ENCODE results near the gene KIAA0232.

The KIAA0232 gene

DNA sequence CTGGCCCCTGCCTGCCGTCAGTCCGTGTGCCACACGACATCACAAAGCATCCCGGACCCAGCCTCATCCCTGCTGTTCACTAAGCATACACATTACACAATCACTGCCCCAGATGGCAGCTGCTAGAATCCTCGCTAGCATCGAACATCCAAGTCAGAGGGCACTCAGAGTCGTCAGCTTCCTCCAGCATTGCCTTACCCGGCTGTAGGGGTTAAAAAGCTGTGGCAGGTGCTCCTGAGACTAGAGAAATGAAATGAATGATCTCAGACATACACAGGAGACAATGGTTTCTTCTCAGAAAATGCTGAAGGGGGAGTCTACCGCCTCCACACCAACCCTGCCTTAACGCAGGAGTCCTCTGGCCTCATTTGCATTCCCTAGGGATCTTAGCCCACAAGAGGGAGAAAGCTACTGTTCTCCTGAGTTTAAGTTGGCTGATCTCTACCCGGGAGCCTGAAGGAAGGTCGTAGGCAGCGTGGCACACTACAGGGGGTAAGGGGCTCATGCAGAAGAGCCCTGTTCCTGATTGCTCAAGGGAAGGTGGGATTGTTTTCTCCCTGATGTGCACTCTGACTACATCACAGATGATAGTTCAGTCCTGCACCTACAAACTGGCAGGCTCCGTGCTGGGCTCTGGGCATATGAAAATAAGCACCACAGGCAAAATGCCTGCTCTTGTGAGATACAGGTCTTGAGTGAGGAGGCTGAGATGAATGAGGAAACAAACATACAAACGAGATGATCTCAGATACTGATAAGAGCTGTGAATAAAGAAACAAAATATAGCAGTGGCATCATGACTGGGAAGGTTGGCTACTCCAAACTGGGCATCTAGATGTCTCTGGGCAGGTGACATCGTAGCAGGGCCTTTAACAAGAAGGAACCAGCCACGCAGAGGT lies 2.6 kb upstream of the KIAA0232 start:
- DNase-seq (ENCODE audit: extremely low spot score): no peak
- TF ChIP-seq SP1 (IDR thresholded peaks at IDR 0.05): no peak
- TF ChIP-seq L3MBTL2 (conservative IDR thresholded peaks at IDR 0.05): no peak
- TF ChIP-seq HDGF (IDR thresholded peaks at IDR 0.05; ENCODE audit: borderline replicate concordance): no peak
- no peak for TF ChIP-seq LEF1 (IDR thresholded peaks at IDR 0.05; ENCODE audit: borderline replicate concordance)
- TF ChIP-seq TARDBP (IDR thresholded peaks at IDR 0.05): no peak
- no peak for TF ChIP-seq FOXA1 (IDR thresholded peaks at IDR 0.05)
- TF ChIP-seq SUZ12 (IDR thresholded peaks at IDR 0.05): no peak
- TF ChIP-seq ELF4 (IDR thresholded peaks at IDR 0.05): no peak
- no peak for TF ChIP-seq FOXK2 (IDR thresholded peaks at IDR 0.05)
- TF ChIP-seq FOXM1 (IDR thresholded peaks at IDR 0.05; ENCODE audit: borderline replicate concordance): no peak
- no peak for TF ChIP-seq CTBP1 (IDR thresholded peaks at IDR 0.05; ENCODE audit: borderline replicate concordance)
- TF ChIP-seq PKNOX1 (IDR thresholded peaks at IDR 0.05): no peak
- no peak for TF ChIP-seq ZNF384 (IDR thresholded peaks at IDR 0.05)
- TF ChIP-seq BHLHE40 (IDR thresholded peaks at IDR 0.05; ENCODE audit: borderline replicate concordance): no peak
- TF ChIP-seq ARNT (IDR thresholded peaks at IDR 0.05): no peak
- TF ChIP-seq NFRKB (IDR thresholded peaks at IDR 0.05): no peak
- ChIA-PET CTCF (interaction anchor here (0.9 kb wide), 2 partner anchors 62 to 93 kb away, joined by 3 read pairs; no protein-coding TSS in a partner anchor), POLR2A (interaction anchor here (2.4 kb wide), 1 partner anchor 12 kb away, joined by 9 read pairs; no protein-coding TSS in a partner anchor)

GRCh38 chr4:6781113-6781512 lies 1.4 kb upstream of the KIAA0232 start:
- ChIA-PET CTCF (interaction anchor here (0.9 kb wide), 1 partner anchor 92 kb away, joined by 3 read pairs; no protein-coding TSS in a partner anchor), POLR2A (interaction anchor here (1.0 to 2.4 kb wide), 3 partner anchors 10 to 30 kb away, joined by 3 to 9 read pairs (median 3); no protein-coding TSS in a partner anchor)
- no peak for DNase-seq (ENCODE audit: extremely low spot score)
- TF ChIP-seq ELF4 (IDR thresholded peaks at IDR 0.05) (no peak), CTBP1 (IDR thresholded peaks at IDR 0.05; ENCODE audit: borderline replicate concordance) (no peak), ARNT (IDR thresholded peaks at IDR 0.05) (no peak), L3MBTL2 (conservative IDR thresholded peaks at IDR 0.05) (no peak), FOXM1 (IDR thresholded peaks at IDR 0.05; ENCODE audit: borderline replicate concordance) (no peak), BHLHE40 (IDR thresholded peaks at IDR 0.05; ENCODE audit: borderline replicate concordance) (no peak), PKNOX1 (IDR thresholded peaks at IDR 0.05) (no peak), NFRKB (IDR thresholded peaks at IDR 0.05) (no peak), TARDBP (IDR thresholded peaks at IDR 0.05) (no peak), HDGF (IDR thresholded peaks at IDR 0.05; ENCODE audit: borderline replicate concordance) (no peak), FOXA1 (IDR thresholded peaks at IDR 0.05) (no peak), LEF1 (IDR thresholded peaks at IDR 0.05; ENCODE audit: borderline replicate concordance) (no peak), SP1 (IDR thresholded peaks at IDR 0.05) (no peak), SUZ12 (IDR thresholded peaks at IDR 0.05) (no peak), ZNF384 (IDR thresholded peaks at IDR 0.05) (no peak), FOXK2 (IDR thresholded peaks at IDR 0.05) (no peak)

DNA sequence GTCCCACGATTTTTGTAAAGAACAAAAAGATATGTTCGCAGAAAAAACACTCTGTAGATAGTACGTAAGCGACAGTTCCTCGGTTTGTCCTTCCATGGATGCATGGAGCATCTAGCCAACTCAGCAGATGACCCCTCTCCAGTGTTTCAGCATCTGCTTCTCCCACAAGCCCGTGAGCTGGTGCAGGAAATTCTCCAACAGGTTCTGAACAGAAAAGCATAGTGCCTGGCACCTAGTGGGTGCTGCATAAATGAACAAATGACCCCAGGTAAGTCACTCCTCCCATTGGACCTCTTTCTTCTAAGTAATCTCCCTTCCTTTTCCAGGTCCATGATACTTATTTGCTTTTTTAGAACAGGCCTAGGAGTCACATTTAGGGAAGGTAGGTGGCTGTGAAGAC lies 966 bp upstream of the KIAA0232 start:
- ChIA-PET CTCF (no interaction called here), POLR2A (interaction anchor here (1.0 to 3.5 kb wide), 6 partner anchors 10 to 108 kb away, joined by 3 to 20 read pairs (median 4); a partner anchor contains a TSS)
- DNase-seq (ENCODE audit: extremely low spot score): no peak
- TF ChIP-seq NFRKB (IDR thresholded peaks at IDR 0.05): no peak
- no peak for TF ChIP-seq L3MBTL2 (conservative IDR thresholded peaks at IDR 0.05)
- TF ChIP-seq LEF1 (IDR thresholded peaks at IDR 0.05; ENCODE audit: borderline replicate concordance): no peak
- TF ChIP-seq SUZ12 (IDR thresholded peaks at IDR 0.05): no peak
- no peak for TF ChIP-seq FOXM1 (IDR thresholded peaks at IDR 0.05; ENCODE audit: borderline replicate concordance)
- TF ChIP-seq BHLHE40 (IDR thresholded peaks at IDR 0.05; ENCODE audit: borderline replicate concordance): no peak
- TF ChIP-seq ZNF384 (IDR thresholded peaks at IDR 0.05): no peak
- TF ChIP-seq TARDBP (IDR thresholded peaks at IDR 0.05): no peak
- no peak for TF ChIP-seq FOXK2 (IDR thresholded peaks at IDR 0.05)
- TF ChIP-seq CTBP1 (IDR thresholded peaks at IDR 0.05; ENCODE audit: borderline replicate concordance): no peak
- TF ChIP-seq HDGF (IDR thresholded peaks at IDR 0.05; ENCODE audit: borderline replicate concordance): no peak
- TF ChIP-seq FOXA1 (IDR thresholded peaks at IDR 0.05): no peak
- TF ChIP-seq PKNOX1 (IDR thresholded peaks at IDR 0.05): no peak
- no peak for TF ChIP-seq ARNT (IDR thresholded peaks at IDR 0.05)
- TF ChIP-seq SP1 (IDR thresholded peaks at IDR 0.05): no peak
- TF ChIP-seq ELF4 (IDR thresholded peaks at IDR 0.05): no peak

- ChIA-PET CTCF (no interaction called here), POLR2A (interaction anchor here (0.8 to 3.5 kb wide), 5 partner anchors 12 to 128 kb away, joined by 3 to 20 read pairs (median 6); no protein-coding TSS in a partner anchor)
- DNase-seq (ENCODE audit: extremely low spot score): no peak
- TF ChIP-seq PKNOX1 (IDR thresholded peaks at IDR 0.05): no peak
- TF ChIP-seq SUZ12 (IDR thresholded peaks at IDR 0.05): no peak
- TF ChIP-seq BHLHE40 (IDR thresholded peaks at IDR 0.05; ENCODE audit: borderline replicate concordance): no peak
- no peak for TF ChIP-seq NFRKB (IDR thresholded peaks at IDR 0.05)
- TF ChIP-seq L3MBTL2 (conservative IDR thresholded peaks at IDR 0.05): no peak
- no peak for TF ChIP-seq ARNT (IDR thresholded peaks at IDR 0.05)
- TF ChIP-seq TARDBP (IDR thresholded peaks at IDR 0.05): no peak
- TF ChIP-seq ZNF384 (IDR thresholded peaks at IDR 0.05): no peak
- no peak for TF ChIP-seq HDGF (IDR thresholded peaks at IDR 0.05; ENCODE audit: borderline replicate concordance)
- TF ChIP-seq FOXM1 (IDR thresholded peaks at IDR 0.05; ENCODE audit: borderline replicate concordance): no peak
- no peak for TF ChIP-seq SP1 (IDR thresholded peaks at IDR 0.05)
- no peak for TF ChIP-seq ELF4 (IDR thresholded peaks at IDR 0.05)
- TF ChIP-seq FOXK2 (IDR thresholded peaks at IDR 0.05): no peak
- no peak for TF ChIP-seq FOXA1 (IDR thresholded peaks at IDR 0.05)
- no peak for TF ChIP-seq LEF1 (IDR thresholded peaks at IDR 0.05; ENCODE audit: borderline replicate concordance)
- no peak for TF ChIP-seq CTBP1 (IDR thresholded peaks at IDR 0.05; ENCODE audit: borderline replicate concordance)
Measured at GRCh38 chr4:6782846-6783110, 251 bp downstream of the KIAA0232 start.

Measured in HEK293T (cell line).